GM12801 (cell line): ENCODE measurements around the gene SFT2D2.

ENCODE experiments used
- TF ChIP-seq, protein P1 (sequence below): IDR thresholded peaks from one replicate; pipeline ENCODE4 v1.5.1; 2011; ENCODE audit warnings: control low read depth; ENCODE audit not compliant: insufficient read length; ENCODE audit errors: extremely low read depth

The SFT2D2 gene

DNA sequence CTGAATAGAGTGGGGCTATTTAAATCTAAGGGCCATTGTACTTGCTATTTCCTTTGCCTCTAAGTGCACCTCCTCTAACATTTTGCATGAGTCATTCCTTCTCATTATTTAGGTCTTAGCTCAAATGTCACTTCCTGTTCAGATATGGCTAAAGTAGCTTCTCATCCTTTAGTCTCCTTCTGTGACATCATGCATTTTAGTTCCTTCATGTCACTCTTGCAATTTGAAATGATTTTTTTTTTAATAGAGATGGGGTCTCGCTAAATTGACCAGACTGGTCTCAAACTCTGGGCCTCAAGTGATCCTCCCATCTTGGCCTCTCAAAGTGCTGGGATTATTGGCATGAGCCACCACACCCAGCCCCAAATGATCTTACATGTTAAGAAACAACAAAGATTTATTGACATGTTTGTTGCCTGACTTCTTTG lies 61.4 kb downstream of the SFT2D2 start:
- TF ChIP-seq, protein P1, sequence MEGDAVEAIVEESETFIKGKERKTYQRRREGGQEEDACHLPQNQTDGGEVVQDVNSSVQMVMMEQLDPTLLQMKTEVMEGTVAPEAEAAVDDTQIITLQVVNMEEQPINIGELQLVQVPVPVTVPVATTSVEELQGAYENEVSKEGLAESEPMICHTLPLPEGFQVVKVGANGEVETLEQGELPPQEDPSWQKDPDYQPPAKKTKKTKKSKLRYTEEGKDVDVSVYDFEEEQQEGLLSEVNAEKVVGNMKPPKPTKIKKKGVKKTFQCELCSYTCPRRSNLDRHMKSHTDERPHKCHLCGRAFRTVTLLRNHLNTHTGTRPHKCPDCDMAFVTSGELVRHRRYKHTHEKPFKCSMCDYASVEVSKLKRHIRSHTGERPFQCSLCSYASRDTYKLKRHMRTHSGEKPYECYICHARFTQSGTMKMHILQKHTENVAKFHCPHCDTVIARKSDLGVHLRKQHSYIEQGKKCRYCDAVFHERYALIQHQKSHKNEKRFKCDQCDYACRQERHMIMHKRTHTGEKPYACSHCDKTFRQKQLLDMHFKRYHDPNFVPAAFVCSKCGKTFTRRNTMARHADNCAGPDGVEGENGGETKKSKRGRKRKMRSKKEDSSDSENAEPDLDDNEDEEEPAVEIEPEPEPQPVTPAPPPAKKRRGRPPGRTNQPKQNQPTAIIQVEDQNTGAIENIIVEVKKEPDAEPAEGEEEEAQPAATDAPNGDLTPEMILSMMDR, result no peak

DNA sequence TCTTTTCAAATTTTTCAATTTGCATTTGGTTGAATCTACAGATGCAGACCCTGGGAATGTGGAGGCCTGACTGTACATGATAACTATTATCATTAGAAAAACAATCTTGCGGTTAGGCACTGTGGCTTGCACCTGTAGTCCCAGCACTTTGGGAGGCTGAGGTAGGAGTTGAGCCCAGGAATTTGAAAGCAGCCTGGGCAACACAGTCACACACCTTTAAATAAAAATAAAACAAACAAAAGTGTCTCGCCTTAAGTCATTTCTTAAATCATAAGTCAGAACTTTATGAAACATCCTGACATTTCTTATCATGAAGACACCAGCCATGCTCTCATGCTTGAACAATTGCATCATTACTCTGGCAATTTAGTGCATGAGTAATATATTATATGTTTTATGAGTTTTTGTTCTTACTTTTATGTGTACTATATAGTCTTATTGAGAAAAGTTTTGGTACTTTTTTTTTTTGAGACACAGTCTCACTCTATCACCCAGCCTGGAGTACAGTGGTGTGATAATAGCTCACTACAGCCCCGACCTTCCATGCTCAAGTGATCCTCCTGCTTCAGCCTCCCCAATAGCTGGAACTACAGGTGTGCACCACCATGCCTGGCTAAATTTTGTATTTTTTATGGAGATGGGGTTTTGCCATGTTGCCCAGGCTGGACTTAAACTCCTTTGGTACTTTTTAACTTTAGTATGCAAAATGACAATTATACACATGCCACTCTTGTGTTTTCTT lies 62.7 kb downstream of the SFT2D2 start:
- TF ChIP-seq, protein P1, result no peak

DNA sequence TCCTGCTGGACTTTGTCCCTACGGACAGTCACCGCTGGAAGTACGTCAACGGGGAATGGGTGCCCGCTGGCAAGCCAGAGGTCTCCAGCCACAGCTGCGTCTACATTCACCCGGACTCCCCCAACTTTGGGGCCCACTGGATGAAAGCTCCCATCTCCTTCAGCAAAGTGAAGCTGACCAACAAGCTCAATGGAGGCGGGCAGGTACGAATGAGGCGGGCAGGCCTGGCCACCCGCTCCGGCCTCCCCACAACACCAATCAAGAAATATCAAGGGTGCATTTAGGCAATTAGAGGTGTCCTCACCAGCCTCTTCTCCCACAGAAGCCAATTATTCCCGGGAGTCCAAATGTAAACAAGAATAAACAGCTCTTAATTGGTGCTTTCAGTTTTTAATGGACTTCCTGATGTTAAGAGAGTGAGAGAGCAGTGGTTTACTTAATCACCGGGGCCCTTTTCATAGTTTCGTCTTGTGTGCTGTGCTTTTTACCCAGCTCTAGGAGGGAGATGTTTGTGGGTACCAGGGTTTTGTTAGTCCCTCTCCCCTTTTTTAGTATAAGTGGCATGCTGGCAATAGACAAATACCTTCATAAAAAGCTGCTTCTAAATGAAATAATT lies 65.5 kb downstream of the SFT2D2 start:
- TF ChIP-seq, protein P1, result no peak

DNA sequence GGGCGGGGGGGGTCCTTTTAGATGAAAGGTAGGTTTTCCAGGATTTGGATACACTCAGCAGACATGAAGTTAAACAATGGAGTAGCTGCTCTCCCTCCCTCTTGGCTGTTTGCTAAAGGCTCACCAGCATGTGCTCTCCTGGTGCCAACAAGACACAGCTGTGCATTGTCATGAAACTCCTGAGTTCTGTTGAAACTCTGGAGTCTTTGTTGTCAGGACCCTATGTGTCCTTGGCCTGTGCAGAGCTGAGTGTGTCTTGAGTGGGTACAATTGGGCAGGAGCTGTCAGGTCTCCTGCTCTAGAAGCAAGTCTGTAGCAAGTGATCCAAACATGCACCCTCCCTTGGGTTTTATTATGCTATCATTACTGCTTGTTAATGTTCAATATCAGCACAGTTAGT lies 67.6 kb downstream of the SFT2D2 start:
- TF ChIP-seq, protein P1, result no peak

DNA sequence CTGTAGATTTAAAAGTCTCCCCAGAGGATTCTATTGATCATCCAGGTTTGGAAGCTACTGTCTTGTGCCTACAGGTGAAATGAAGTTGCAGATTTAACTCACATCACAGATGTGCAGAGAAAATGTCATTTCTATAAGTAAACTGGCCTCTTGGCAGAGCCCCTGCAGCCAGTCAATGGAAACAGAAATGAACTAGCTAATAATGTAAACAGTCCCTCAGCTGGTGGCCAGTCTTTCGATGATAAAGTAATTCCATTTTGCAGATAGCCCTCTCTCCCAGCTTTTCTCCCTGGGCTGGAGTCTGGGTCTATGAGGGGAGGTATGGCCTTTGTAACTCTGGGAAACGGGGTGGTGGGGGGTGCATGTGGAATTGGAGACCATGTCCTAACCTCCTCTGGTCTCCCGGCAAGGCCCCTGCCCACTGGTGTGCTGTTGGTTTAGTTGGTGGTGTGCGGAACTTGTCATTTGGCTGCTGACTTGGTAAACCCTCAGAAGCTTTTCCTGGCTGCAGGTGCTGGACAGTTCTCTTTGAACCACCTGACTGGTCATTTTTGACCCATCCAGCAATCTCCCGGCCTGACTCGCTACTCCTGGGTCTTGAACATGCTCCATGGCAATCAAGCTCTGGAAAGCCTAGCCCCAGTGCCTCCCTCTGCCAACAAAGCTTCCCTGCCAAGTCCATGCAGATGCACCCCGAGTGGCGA lies 69.8 kb downstream of the SFT2D2 start:
- TF ChIP-seq, protein P1, result no peak

DNA sequence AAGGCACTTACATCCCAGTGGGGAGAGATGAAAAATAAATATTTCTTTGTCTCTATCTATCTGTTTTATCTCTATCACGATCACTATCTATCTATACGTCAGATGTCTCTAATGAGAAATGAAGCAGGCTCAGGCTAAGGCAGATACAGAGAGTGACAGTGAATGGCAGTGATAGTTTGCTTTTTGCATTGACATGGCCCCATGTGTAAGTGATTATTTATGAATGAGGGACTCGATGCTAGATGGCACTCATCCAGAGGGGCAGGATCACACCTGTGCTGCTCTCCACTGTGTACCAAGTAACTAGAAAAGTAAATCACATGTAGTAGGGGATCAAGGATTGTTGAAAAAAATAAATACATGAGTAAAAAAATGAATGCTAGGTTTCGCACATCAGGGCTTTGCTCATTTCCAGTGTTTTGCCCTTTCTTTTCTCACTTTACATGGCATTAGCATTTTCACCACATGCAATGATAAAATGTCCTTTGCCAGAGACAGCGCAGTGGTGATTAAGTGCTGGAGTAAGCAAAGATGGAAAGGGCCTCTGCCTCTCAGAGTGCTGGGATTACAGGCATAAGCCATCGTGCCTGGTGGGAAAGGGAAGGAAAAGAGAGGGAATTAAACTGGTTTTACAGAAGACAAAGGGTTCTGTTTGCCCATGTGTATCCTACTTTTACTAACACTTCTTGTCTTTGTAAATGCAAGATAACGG lies 71.4 kb downstream of the SFT2D2 start:
- TF ChIP-seq, protein P1, result no peak

DNA sequence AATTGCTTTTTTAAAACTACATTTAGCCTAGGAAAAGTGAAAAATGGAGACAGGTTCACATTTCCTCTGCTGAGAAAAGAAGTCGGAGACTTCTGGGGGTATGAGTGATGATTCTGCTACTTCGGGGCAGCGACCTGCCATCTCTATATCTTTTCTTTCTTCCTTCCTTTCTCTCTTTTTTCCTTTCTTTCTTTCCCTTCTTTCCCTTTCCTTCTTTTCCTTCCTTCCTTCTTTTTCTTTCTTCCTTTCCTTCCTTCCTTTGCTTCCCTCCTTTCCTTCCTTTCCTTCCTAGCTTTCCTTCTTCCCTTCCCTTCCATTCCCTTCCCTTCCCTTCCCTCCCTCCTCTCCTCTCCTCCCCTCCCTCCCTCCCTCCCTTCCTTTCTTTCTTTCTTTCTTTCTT lies 72.6 kb downstream of the SFT2D2 start:
- TF ChIP-seq, protein P1, result no peak
